ENCODE results near the gene ATRNL1.
"Not testable (repeated sequence)": the region's sequence is repeated elsewhere in the genome, so short reads cannot be mapped to it uniquely, and the experiment has no call there.

Gene ATRNL1

GRCh38 chr10:115436999-115437398 lies 343.8 kb downstream of the ATRNL1 start:
- DNase-seq: no peak

DNA sequence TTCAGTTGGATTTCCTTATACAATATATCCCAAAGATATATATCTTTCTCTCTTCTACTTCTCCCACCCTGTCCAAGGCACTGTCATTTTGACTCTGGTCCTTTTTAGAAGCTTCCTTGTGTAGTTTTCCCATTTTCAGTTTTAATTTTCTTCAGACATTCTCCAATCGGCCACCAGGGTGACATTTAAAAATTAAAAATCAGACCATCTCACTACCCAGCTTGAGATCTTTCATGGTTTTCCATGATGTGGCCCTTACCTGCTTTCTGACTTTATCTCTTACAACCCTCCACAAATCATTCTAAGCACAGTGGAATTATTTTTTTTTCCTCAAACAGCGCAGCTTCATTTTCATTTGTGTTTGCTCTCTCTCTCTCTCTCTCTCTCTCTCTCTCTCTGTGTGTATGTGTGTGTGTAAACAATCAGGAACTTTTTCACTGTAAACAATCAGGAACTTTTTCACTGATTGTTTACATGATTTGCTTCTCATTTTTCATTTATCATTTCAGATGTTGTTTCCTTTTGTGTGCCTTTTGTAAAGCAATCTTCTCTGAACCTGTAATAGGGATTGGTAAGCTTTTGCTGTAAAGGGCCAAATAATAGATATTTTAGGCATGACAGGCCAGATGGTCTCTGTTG lies 348.9 kb downstream of the ATRNL1 start:
- no peak for DNase-seq

GRCh38 chr10:115456812-115457211 lies 363.6 kb downstream of the ATRNL1 start:
- no peak for DNase-seq

DNA sequence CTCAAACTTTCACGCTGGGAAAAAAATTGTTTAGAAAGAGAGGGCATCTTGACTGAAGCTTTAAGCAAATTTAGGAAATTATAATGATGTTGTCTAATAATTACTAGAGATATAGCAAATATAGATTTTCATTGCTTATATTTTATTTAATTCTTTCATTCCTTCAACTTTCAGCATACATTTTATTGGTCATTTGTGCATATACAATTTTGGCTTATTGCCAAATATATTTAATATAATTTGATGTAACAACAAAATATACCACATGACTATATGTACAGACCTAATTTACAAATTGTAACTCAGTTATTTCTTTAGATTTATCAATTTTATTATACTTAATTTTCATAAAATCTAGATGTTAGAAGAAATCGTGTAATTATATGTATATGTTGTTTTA lies 390.1 kb downstream of the ATRNL1 start:
- no peak for DNase-seq

DNA sequence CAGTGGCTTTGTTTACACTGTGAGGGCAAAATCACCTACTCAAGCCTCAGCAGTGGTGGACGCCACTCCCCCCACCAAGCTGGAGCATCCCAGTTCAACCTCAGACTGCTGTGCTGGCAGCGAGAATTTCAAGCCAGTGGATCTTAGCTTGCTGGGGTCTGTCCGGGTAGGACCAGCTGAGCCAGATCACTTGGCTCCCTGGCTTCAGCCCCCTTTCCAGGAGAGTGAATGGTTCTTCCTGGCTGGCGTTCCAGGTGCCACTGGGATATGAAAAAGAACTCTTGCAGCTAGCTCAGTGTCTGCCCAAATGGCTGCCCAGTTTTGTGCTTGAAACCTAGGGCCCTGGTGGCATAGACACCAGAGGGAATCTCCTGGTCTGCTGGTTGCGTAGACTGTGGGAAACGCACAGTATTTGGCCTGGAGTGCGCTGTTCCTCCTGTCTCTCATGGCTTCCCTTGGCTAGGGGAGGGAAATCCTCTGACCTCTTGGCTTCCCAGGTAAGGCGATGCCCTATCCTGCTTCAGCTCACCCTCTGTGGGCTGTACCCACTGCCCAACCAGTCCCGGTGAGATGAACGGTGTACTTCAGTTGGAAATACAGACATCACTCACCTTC lies 398.5 kb downstream of the ATRNL1 start:
- no peak for DNase-seq

GRCh38 chr10:115503546-115503945 lies 410.4 kb downstream of the ATRNL1 start:
- DNase-seq: no peak

DNA sequence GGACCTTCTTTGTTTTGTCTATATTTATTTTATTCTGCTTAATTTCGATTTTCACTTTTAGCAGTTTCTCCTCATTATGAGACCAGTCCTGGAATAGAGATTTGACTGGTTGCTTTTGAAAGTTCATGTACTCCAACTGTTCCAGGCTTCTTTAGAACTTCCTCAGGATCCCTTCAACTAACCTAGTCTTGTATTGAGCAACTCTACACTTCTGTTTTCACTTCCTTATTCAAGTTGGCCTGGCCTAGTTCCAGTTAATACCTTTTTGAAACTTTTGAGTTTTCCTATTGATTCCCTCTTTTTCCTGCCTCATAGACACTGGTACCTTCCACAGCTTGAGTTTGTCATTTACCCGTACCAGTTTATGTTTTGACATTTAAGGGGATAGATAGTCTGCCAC lies 421.7 kb downstream of the ATRNL1 start:
- no peak for DNase-seq

DNA sequence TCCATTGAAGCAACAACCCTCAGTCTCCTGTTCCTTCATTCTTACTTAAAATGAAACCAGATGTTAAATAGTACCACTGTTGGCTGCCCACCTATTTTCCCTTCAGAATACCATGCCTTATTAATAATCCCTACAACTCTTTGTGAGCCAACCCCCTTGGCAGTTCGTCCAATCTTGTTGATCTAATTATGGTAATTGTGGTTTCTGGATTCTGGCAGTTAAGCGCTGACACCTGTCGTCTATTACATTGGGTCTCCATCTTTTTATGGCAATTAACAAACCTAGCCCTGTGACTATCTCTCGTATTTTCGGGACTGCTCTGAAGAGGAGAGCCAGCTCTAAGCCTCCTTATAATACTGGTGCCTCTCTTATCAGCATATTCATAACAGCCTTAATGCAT lies 432.0 kb downstream of the ATRNL1 start:
- no peak for DNase-seq

- DNase-seq: not testable (repeated sequence)
Observed at GRCh38 chr10:115527682-115528081, 434.5 kb downstream of the ATRNL1 start.

DNA sequence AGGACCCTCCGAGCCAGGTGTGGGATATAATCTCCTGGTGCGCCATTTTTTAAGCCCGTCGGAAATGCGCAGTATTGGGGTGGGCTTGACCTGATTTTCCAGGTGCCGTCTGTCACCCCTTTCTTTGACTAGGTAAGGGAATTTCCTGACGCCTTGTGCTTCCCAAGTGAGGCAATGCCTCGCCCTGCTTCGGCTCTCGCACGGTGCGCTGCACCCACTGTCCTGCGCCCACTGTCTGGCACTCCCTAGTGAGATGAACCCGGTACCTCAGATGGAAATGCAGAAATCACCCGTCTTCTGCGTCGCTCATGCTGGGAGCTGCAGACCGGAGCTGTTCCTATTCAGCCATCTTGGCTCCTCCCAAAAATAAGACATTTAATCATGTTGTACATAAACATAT lies 443.2 kb downstream of the ATRNL1 start:
- not testable (repeated sequence) for DNase-seq

DNA sequence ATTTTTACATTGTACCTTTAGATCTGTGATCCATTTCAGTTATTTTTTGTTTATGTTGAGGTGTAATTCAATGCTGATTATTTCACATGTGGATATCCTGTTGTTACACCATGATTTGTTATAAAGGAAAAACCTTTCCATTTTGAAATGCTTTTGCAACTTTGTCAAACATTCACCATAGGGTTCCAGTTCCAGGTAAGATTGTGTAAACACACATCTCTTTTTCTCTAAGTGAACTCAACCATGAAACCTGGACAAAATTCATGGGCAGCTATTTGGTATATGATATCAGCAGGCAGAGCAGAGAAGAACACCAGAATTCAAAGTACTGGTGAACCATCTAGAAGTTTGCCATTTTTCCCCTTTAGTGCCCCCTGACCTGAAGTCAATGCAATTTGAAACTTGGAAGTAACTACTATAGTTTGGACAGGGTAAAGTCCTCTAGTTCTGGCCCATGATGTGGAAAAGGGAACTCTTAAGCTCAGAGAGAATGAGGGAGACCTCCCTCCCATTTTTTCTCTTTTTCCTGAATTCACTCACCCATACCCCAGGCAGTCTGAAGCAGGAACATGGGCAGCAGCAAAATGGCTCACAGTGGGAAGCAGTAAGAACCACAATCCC lies 446.1 kb downstream of the ATRNL1 start:
- no peak for DNase-seq

- no peak for DNase-seq
Observed at GRCh38 chr10:115555887-115556402, 462.8 kb downstream of the ATRNL1 start.

- DNase-seq: no peak
Observed at GRCh38 chr10:115558252-115558651, 465.1 kb downstream of the ATRNL1 start.

DNA sequence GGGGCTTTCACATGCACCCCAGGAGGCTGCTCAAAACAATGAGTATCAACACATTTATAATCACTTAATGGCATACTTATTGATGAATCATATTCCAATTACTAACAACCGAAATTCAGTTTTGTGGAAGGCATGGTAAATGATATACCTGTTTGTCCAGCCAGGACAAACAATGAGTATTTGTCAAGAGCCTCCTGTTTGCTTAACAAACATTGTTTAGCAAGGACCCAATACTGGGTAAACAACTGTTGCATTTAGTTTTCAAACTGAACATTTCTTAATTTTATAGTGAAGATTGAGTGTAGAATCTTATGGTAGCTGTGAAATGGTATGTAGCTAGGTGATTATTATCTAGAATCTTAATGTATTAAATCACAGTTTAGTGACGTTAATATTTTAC lies 473.7 kb downstream of the ATRNL1 start:
- no peak for DNase-seq

DNA sequence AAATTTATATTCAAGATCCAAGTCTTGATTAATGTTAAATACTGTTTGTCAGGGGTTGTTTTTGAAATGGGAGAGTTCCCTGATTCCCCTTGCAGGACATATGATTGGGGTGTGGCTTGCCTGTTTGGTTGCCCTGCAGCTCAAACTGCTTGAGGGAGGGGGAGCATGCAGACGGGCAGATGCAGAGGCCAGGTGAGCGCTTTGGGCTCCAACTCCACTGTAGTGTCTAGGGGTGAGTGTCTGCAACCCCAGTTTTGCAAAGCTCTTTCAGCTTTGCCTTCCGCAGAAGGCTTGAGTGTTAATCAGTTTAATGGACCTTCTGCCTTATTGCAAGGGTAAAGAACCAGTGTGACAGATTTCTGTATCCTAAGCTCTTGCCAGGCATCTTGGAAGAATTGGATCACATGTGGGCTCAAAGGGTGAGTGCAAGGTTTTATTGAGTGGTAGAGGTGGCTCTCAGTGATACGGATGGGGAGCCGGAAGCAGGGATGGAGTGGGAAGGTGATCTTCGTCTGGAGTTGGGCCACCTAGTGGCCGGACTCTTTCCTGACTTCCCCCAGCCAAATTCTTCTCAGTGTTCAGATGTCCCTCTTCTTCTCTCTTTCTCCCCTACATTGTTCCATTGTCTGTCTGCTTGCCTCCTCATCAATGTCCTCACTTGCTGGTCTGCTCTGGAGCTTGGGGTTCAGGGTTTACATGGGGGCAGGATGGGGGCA lies 479.7 kb downstream of the ATRNL1 start:
- DNase-seq: no peak

DNA sequence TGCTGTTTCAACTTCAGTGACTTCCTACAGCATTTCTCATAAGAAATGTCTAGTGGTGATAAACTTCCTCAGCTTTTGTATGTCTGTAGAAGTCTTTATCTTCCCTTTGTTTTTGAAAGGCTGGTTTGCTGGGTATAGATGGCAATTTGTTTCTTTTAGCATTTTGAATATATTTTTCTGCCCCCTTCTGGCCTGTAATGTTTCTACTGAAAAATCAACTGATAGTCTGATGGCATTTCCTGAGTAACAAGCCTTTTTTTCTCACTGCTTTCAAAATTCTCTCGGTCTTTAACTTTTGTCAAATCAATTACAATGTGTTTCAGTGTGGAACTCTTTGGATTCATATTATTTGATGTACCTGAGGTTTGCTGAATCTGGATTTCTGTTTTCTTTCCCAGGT lies 487.1 kb downstream of the ATRNL1 start:
- no peak for DNase-seq

DNA sequence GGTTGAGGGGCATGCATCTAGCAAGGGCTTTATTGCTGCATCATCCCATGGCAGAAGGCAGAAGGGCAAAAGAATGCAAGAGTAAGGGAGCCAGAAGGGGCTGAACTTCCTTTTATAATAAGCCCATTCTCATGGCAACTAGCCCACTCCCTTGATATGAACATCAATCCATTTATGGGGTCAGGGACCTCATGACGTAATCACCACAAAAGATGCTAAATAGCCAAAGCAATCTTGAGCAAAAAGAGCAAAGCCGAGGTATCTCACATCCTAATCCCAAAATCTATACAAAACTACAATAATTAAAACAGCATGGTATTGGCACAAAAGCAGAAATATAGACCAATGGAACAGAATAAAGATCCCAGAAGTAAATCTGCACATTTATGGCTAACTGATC lies 499.9 kb downstream of the ATRNL1 start:
- no peak for DNase-seq

GRCh38 chr10:115604627-115605026 lies 511.5 kb downstream of the ATRNL1 start:
- no peak for DNase-seq

- DNase-seq: no peak
Observed at GRCh38 chr10:115606086-115606485, 512.9 kb downstream of the ATRNL1 start.

DNA sequence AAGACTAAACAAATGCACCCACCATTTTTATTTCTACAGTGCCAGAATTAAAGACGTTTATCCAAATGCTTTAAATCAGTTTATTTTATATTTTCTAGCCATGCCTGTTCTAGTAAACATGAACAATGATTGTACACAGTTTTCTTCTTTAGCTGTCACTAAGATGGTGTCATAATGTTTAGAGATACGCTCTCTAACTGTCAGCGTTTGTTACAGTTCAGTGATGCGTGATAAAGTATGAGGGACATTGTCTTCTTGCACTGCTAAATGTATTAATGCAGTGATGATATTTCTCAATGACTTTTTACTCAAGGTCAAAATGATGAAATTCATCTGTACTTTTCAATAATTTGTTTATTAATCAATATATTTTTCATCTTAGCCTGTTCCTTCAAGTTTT lies 513.6 kb downstream of the ATRNL1 start:
- no peak for DNase-seq

DNA sequence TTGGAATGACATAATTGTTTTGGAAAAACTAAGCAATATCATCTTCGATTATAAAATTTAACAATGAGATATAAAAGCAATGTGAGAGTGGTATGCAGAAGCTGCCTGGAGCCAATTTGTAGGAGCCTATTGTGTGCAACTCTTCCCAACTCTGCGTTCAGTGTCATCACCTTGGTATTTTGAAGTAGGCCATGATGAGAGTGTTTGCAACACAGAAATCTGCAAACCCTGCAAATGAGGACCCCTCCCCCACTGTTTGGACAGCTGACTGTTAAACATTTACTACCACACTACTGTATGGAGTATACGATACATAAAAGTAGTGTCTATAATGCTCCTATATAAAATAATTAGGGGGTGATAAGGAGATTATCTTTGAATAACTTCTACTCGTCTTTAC lies 531.3 kb downstream of the ATRNL1 start:
- no peak for DNase-seq

DNA sequence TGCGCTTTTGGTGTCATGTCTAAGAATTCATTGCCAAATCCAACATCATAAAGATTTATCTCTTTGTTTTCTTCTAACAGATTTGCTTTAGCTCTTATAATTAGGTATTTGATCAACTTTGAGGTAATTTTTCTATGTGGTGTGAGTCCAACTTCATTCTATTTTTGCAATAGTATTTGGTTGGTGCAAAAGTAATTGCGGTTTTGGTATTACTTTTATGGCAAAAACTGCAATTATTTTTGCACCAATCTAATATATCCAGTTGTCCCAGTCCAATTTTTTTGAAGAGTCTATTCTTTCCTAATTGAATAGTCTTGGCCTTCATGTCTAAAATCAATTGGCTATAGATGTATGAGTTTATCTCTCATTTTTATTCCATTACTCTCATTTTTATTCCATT lies 535.5 kb downstream of the ATRNL1 start:
- no peak for DNase-seq

DNA sequence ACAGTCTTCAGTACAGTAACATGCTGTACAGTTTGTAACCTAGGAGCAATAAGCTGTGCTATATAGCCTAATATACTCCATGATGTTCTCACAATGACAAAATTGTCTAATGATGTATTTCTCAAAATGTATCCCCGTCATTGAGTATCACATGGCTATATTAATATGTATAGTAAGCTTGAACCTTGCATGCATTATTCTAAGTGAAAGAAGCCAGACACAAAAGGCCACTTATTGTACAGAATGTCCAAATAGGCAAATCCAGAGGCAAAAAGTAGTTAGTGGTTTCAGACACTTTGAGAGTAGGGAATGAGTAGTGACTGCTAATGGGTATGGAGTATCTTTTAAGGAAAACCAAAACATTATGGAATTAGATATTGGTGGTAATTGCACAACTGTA lies 545.1 kb downstream of the ATRNL1 start:
- no peak for DNase-seq

DNA sequence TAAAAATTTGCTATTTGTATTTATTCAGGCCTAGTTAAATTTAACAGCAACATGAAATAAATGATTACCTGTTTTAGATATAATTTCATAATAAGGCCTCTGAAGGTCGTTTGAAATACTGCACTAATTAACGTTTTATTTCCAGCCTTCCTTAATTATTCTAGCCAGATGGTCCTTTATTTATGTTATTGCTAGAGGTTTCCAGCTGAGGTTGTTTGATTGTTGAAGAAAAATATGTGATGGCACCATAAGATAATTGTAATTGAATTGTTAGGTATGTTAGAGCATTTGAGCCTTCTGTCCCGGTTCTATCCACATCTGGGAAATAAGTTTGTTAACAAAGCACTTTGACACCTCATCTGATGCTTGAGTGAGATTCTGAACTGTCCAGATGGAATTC lies 556.1 kb downstream of the ATRNL1 start:
- no peak for DNase-seq
